Heart right ventricle (tissue), 16 donors: Measurements from ENCODE around the gene TBC1D4. TPM values are rescaled to one million over a fixed set of nuclear protein-coding genes. Genes with fewer than 3 reads are reported as not detected.

Source experiments
- ATAC-seq, 8 donors: fragments of 200-7000 bp; cut with Tn5 transposase; one replicate each; pipeline ENCODE4 v1.9.1; 2020; ENCODE audit warnings: mild to moderate bottlenecking in 8 of 8, moderate library complexity in 8 of 8, moderate number of reproducible peaks in 1 of 8
- DNase-seq, 2 donors: peaks; one replicate each; pipeline ENCODE4 v3.0.0-alpha.2; 2020
- H3K27ac ChIP-seq, 10 donors: fragments of 200-600 bp; sonication (generic) in 2 of 10; one replicate each; pipeline versions ENCODE4 v1.5.0 to v1.8.0; 2020 to 2022; ENCODE audit warnings: mild to moderate bottlenecking in 3 of 10
- H3K27me3 ChIP-seq, 7 donors: fragments of 200-600 bp; one replicate each; pipeline ENCODE4 v1.8.0; 2021 to 2022; ENCODE audit warnings: mild to moderate bottlenecking in 2 of 7
- H3K36me3 ChIP-seq, 9 donors: fragments of 200-600 bp; sonication (generic) in 1 of 9; one replicate each; pipeline versions ENCODE4 v1.5.0 to v1.8.0; 2020 to 2022; ENCODE audit warnings: mild to moderate bottlenecking in 2 of 9
- H3K4me1 ChIP-seq, 9 donors: fragments of 200-600 bp; sonication (generic) in 1 of 9; one replicate each; pipeline versions ENCODE4 v1.5.0 to v1.8.0; 2020 to 2022; ENCODE audit warnings: mild to moderate bottlenecking in 4 of 9
- H3K4me3 ChIP-seq, 10 donors: fragments of 200-600 bp; sonication (generic) in 2 of 10; one replicate each; pipeline versions ENCODE4 v1.5.0 to v1.8.0; 2020 to 2022; ENCODE audit warnings: mild to moderate bottlenecking in 7 of 10, moderate library complexity in 2 of 10
- H3K9me3 ChIP-seq, 11 donors: fragments of 200-600 bp in 10 of 11; sonication (generic) in 2 of 11; one replicate each; pipeline versions ENCODE4 v1.5.0 to v1.8.0; 2013 to 2022; ENCODE audit warnings: mild to moderate bottlenecking in 2 of 11, control low read depth in 1 of 11, moderate library complexity in 1 of 11
- WGBS, 2 donors: extraction: QIAGEN DNeasy Blood & Tissue Kit; methylation state at CpG; one replicate each; pipeline ENCODE4 v1.1.7; 2013; ENCODE audit warnings: inconsistent platforms in 1 of 2; 5-methylcytosine and 5-hydroxymethylcytosine counted together
- intact Hi-C, 10 donors: fragments of 100-400 bp; cut with DNase I; formaldehyde crosslinking; loops; one replicate each; pipeline versions ENCODE4 v1.11.1 to v1.14.2; 2022
- polyA plus RNA-seq, 2 donors: library from polyadenylated mRNA; stranded (reverse); fragments of 200-250 nt; gene quantifications; one replicate each; pipeline ENCODE4 v1.2.3, GENCODE V29; 2013
- total RNA-seq, 10 donors: library from RNA; stranded (reverse); fragmentation: NEBNext Ultra II Directional in 3 of 10; extraction: Animal tissue kit (Norgen Biotek cat#: 25700) in 3 of 10; gene quantifications; one replicate each; pipeline versions ENCODE4 v1.2.1 to v1.2.4, GENCODE V29; 2021 to 2023
- TF ChIP-seq, protein P1 (sequence below), 9 donors: fragments of 200-600 bp; sonication (generic) in 2 of 9; IDR thresholded peaks; one replicate each; pipeline versions ENCODE4 v1.5.0 to v1.8.0; 2021 to 2022; ENCODE audit warnings: antibody characterized with exemption in 9 of 9, mild to moderate bottlenecking in 5 of 9, moderate library complexity in 1 of 9
- donor health status: Arrhythmogenic right ventricular cardiomyopathy.
- donor health status: ischemic (EF 13 %, LVEDD 7.1; RV severe dilation, severe dysfunction).
- donor health status: healthy with polysubstance abuse.
- donor health status: DM: no; HTN: yes; CAD: no.
- donor health status: DM: no; HTN: no; CAD: no.
- donor health status: ischemic (EF 25% LVEDD 6.9; RV normal size, moderate dysfunction).
- donor health status: ischemic (EF 25% LVEDD 5.7; RV mildly dilated, moderate dysfunction).
- donor health status: healthy.
- donor health status: DM: yes; HTN: yes; CAD: no.
- donor health status: Ischemic cardiomyopathy.
- donor health status: ischemic (EF 35%, LVEDD 5.7; RV mildly dilated, moderate dysfunction).
- donor health status: nonischemic (EF 11% LVEDD 7.7; RV severe dilation, severe dysfunction).
- donor health status: DM: yes; HTN: yes; CAD: no.
- donor health status: PGD.
- donor health status: ischemic (EF 29% LVEDD 5.4; RV normal size, mild dysfunction).
- donor health status: nonischemic (EF 23%, LVEDD 6.1; RV moderate dilation, normal function).

The TBC1D4 gene
- total and polyA plus RNA-seq, 12 donors, result 10.1 to 124 (median 93.5) TPM

DNA sequence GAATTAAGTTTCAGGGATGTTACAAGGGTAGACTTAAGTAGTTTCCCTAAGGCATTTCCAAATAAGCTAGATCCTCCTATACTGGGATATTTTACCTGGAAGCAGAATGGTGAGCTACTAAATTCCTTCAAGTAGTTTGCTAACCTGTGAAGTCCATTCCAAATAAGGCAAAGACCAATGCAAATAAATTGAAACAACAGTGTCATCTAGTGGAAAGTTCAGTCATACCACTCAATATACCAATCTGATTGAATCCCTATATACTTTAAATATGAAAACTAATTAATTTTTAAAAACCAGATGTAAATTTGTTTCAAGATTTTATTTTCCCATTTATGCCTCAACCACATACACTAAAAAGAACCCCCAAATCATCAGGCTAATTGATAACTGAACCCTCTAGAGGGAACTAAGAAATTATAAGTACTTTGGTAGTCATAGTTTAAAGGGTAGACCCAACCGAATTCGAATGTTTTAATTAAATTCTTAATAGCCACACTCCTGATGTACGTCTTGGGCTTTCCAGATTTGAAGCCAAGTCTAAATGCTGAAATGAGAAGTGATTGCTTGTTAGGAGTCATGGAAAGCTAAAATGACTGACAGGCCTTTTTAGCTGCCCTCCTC lies 223.7 kb downstream of the TBC1D4 start:
- Histone ChIP-seq H3K36me3 (no peaks in the 10 kb centered on the region), H3K27me3 (no peaks in the 10 kb centered on the region), H3K9me3 (no peaks in the 10 kb centered on the region), H3K4me3 (no peak overlapping the region), H3K4me1 (no peaks in the 10 kb centered on the region), H3K27ac (no peak overlapping the region)
- 75 to 81% methylated on average over 3 of the region's 3 CpGs for WGBS, 2 donors
- ATAC-seq (peak in 2 of 8 donors; percentile 50 to 56), DNase-seq (no peak)
- intact Hi-C loops, result loop anchor here in 1 of 10 donors (5.0 kb wide), 1 partner anchor 1506 kb away; no protein-coding TSS in a partner anchor
- TF ChIP-seq, protein P1, sequence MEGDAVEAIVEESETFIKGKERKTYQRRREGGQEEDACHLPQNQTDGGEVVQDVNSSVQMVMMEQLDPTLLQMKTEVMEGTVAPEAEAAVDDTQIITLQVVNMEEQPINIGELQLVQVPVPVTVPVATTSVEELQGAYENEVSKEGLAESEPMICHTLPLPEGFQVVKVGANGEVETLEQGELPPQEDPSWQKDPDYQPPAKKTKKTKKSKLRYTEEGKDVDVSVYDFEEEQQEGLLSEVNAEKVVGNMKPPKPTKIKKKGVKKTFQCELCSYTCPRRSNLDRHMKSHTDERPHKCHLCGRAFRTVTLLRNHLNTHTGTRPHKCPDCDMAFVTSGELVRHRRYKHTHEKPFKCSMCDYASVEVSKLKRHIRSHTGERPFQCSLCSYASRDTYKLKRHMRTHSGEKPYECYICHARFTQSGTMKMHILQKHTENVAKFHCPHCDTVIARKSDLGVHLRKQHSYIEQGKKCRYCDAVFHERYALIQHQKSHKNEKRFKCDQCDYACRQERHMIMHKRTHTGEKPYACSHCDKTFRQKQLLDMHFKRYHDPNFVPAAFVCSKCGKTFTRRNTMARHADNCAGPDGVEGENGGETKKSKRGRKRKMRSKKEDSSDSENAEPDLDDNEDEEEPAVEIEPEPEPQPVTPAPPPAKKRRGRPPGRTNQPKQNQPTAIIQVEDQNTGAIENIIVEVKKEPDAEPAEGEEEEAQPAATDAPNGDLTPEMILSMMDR (IDR thresholded peaks at IDR 0.05), result peak; percentile 25 to 81 (median 67)

DNA sequence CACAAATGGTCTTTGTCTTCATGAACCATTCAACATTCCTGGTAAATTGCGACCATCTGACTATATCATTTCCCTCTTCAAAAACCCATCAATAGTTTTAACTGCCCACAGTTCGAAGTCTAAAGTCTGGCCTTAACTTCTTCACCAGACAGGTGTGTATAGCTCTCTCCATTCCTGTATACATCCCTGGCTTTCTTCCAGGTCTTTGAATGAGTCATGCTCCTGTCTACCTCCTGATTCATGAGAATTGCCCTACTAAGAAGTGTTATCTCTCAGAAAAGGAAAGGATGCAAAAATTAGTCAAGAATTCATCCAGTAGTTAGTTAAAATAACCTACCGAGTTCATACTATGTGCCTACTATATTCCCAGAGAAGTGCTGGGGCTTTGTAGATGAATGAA lies 225.0 kb downstream of the TBC1D4 start:
- intact Hi-C loops, result loop anchor here in 1 of 10 donors (5.0 kb wide), 1 partner anchor 1505 kb away; no protein-coding TSS in a partner anchor
- WGBS, 2 donors, result 83 to 85% methylated on average over 3 of the region's 3 CpGs

DNA sequence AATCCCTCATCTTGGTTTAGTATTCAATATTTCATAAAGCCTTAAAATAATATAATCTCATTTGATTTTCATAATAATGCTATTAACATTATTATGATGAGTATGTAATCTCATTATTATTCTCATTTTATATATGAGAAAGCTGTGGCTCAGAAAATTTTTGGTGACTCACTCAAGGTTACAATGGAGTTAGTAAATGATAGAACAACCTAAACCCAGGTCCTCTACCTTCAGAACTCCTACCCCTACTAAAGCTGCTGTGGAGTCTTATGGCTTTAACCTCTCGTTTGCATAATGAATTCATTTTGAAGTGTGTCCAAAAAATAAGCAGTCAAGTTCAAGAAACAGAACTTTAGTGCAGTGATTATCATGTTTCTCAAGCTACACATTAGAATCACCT lies 226.3 kb downstream of the TBC1D4 start:
- 51 to 67% methylated on average over 1 of the region's 1 CpG for WGBS, 2 donors
- no peak for ATAC-seq
- no peak for DNase-seq
- intact Hi-C loops, result loop anchor here in 1 of 10 donors (5.0 kb wide), 1 partner anchor 1503 kb away; no protein-coding TSS in a partner anchor
- no peak overlapping the region for H3K4me3 ChIP-seq
- H3K9me3 ChIP-seq, result no peaks in the 10 kb centered on the region
- H3K4me1 ChIP-seq, result no peaks in the 10 kb centered on the region
- TF ChIP-seq, protein P1 (IDR thresholded peaks at IDR 0.05), result no peak
- H3K36me3 ChIP-seq, result no peaks in the 10 kb centered on the region
- no peak overlapping the region for H3K27ac ChIP-seq
- no peaks in the 10 kb centered on the region for H3K27me3 ChIP-seq

More for the DNA sequence above, 225.0 kb downstream of the TBC1D4 start:
- ATAC-seq, result no peak
- H3K36me3 ChIP-seq, result no peaks in the 10 kb centered on the region
- no peak overlapping the region for H3K27ac ChIP-seq
- no peaks in the 10 kb centered on the region for H3K27me3 ChIP-seq
- H3K4me3 ChIP-seq, result no peak overlapping the region
- H3K4me1 ChIP-seq, result no peaks in the 10 kb centered on the region
- TF ChIP-seq, protein P1 (IDR thresholded peaks at IDR 0.05), result no peak
- no peak for DNase-seq
- no peaks in the 10 kb centered on the region for H3K9me3 ChIP-seq

DNA sequence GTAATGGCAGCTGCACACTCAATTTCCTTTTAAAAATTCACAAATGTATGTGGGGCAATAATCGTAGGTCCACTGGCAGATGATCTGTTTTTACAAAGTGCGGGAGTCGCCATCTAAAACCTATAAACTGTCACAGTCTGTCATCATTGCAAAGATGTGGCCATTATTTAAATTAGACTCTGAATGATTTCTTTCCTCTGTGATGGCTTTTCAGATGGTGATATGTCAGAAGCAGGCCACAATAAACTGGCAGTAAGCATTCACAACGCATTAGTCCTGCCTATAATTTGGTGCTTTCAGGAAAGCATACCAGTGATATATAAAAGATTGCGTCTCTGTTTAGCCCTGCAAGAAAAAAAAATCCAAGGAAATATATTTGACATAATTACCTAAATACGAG lies 226.8 kb downstream of the TBC1D4 start:
- no peak overlapping the region for H3K27ac ChIP-seq
- intact Hi-C loops, result loop anchor here in 1 of 10 donors (5.0 kb wide), 1 partner anchor 1503 kb away; no protein-coding TSS in a partner anchor
- H3K27me3 ChIP-seq, result no peaks in the 10 kb centered on the region
- H3K4me1 ChIP-seq, result no peaks in the 10 kb centered on the region
- DNase-seq (no peak), ATAC-seq (no peak)
- H3K4me3 ChIP-seq, result no peak overlapping the region
- no peaks in the 10 kb centered on the region for H3K36me3 ChIP-seq
- TF ChIP-seq, protein P1 (IDR thresholded peaks at IDR 0.05), result no peak
- H3K9me3 ChIP-seq, result no peaks in the 10 kb centered on the region
- 93 to 96% methylated on average over 6 of the region's 6 CpGs for WGBS, 2 donors
